Endothelial cell of umbilical vein (primary cell): ENCODE measurements around the gene DCK.

ENCODE experiments used
- CTCF ChIP-seq, 2 donors: IDR thresholded peaks; 1 replicate in 1 of 2; 2 replicates in 1 of 2; pipeline ENCODE4 v1.5.1; 2011; ENCODE audit warnings: low read length in 2 of 2, mild to moderate bottlenecking in 2 of 2, moderate library complexity in 2 of 2, control low read depth in 1 of 2, inconsistent platforms in 1 of 2, low read depth in 1 of 2; ENCODE audit not compliant: insufficient read depth in 1 of 2; ENCODE audit errors: extremely low read depth in 1 of 2
- EZH2 ChIP-seq: IDR thresholded peaks from 2 replicates; pipeline ENCODE4 v1.6.1; 2012; ENCODE audit warnings: borderline replicate concordance, low read depth, mild to moderate bottlenecking, moderate library complexity, low read length, inconsistent platforms; ENCODE audit not compliant: severe bottlenecking
- GATA2 ChIP-seq: IDR thresholded peaks from 2 replicates; pipeline ENCODE4 v1.7.0; 2011; ENCODE audit warnings: low read depth, mild to moderate bottlenecking, moderate library complexity, mixed read lengths, low read length; ENCODE audit not compliant: insufficient read length, insufficient read depth
- JUN ChIP-seq: IDR thresholded peaks from 2 replicates; pipeline ENCODE4 v1.6.1; 2011; ENCODE audit warnings: borderline replicate concordance, low read depth; ENCODE audit not compliant: insufficient read length, insufficient read depth
- MYC ChIP-seq: IDR thresholded peaks from one replicate; pipeline ENCODE4 v1.6.1; 2011; ENCODE audit warnings: mild to moderate bottlenecking, low read depth, low read length
- POLR2A ChIP-seq: IDR thresholded peaks from 2 replicates; pipeline ENCODE4 v1.6.1; 2012; ENCODE audit warnings: low read depth, mild to moderate bottlenecking, control low read depth, low read length
- POLR2AphosphoS5 ChIP-seq: IDR thresholded peaks from 2 replicates; pipeline ENCODE4 v1.6.1; 2012; ENCODE audit warnings: low read depth, mild to moderate bottlenecking, control low read depth, low read length, moderate library complexity; ENCODE audit not compliant: insufficient read depth

GRCh38 chr4:71006203-71006907 lies 12.9 kb downstream of the DCK start:
- TF ChIP-seq MYC (no peak), CTCF (IDR thresholded peaks at IDR 0.05; ENCODE audit: extremely low read depth in 1 of 2, insufficient read depth in 1 of 2, low read depth in 1 of 2, low read length in 2 of 2) (no peak), POLR2AphosphoS5 (no peak), EZH2 (no peak), GATA2 (no peak), POLR2A (no peak), JUN (no peak)
